Measurements from ENCODE around the gene LTB. TPM values are rescaled to one million over a fixed set of nuclear protein-coding genes. Genes with fewer than 3 reads are reported as not detected.

The LTB gene
- total RNA-seq, 1 donor from 2014 or later: 0.25 TPM

GRCh38 chr6:31614684-31615578 is 32.7 kb upstream of the LTB start, which contains the start of gene AIF1:
AIF1 (plus strand) TSS chr6:31615234; CDS start chr6:31615330, 96 bp downstream.
- peaks cover 6% of the 10 kb centered on the region for H3K4me1 ChIP-seq
- no peaks in the 10 kb centered on the region for H3K27me3 ChIP-seq (ENCODE audit: low read depth)
- no peak for DNase-seq
- H3K4me3 ChIP-seq: peak within 1 kb of the TSS; percentile 44
- TF ChIP-seq CTCF (IDR thresholded peaks at IDR 0.05; ENCODE audit: borderline replicate concordance): no peak
- intact Hi-C loops (cut with micrococcal nuclease): no loop called here
- no peaks in the 10 kb centered on the region for H3K36me3 ChIP-seq
- H3K9me3 ChIP-seq (replicated peaks): no peaks in the 10 kb centered on the region
- H3K27ac ChIP-seq (replicated peaks): peak within 1 kb of the TSS; percentile 42

- no peaks in the 10 kb centered on the region for H3K27me3 ChIP-seq (ENCODE audit: low read depth)
- peaks cover under 1% of the 10 kb centered on the region for H3K4me1 ChIP-seq
- intact Hi-C loops (cut with micrococcal nuclease): no loop called here
- H3K4me3 ChIP-seq: no peak overlapping the region
- H3K9me3 ChIP-seq (replicated peaks): no peaks in the 10 kb centered on the region
- DNase-seq: no peak
- H3K36me3 ChIP-seq: no peaks in the 10 kb centered on the region
- no peak for TF ChIP-seq CTCF (IDR thresholded peaks at IDR 0.05; ENCODE audit: borderline replicate concordance)
- H3K27ac ChIP-seq (replicated peaks): peak overlapping the region; percentile 42
These were observed 31.9 kb upstream of the LTB start for GRCh38 chr6:31614075-31614619.

GRCh38 chr6:31610968-31611367 is 28.7 kb upstream of the LTB start:
- H3K4me3 ChIP-seq: no peak overlapping the region
- H3K27ac ChIP-seq (replicated peaks): no peak overlapping the region
- no peaks in the 10 kb centered on the region for H3K27me3 ChIP-seq (ENCODE audit: low read depth)
- no peak for TF ChIP-seq CTCF (IDR thresholded peaks at IDR 0.05; ENCODE audit: borderline replicate concordance)
- H3K4me1 ChIP-seq: no peaks in the 10 kb centered on the region
- H3K9me3 ChIP-seq (replicated peaks): no peaks in the 10 kb centered on the region
- H3K36me3 ChIP-seq: no peaks in the 10 kb centered on the region
- no peak for DNase-seq
- intact Hi-C loops (cut with micrococcal nuclease): no loop called here

- Histone ChIP-seq H3K36me3 (no peaks in the 10 kb centered on the region), H3K4me1 (no peaks in the 10 kb centered on the region), H3K4me3 (no peak overlapping the region), H3K9me3 (replicated peaks) (no peaks in the 10 kb centered on the region), H3K27me3 (ENCODE audit: low read depth) (no peaks in the 10 kb centered on the region), H3K27ac (replicated peaks) (no peak overlapping the region)
- TF ChIP-seq CTCF (IDR thresholded peaks at IDR 0.05; ENCODE audit: borderline replicate concordance): no peak
- intact Hi-C loops (cut with micrococcal nuclease): no loop called here
- no peak for DNase-seq
These were observed 27.5 kb upstream of the LTB start for GRCh38 chr6:31609519-31610406.

GRCh38 chr6:31607317-31607716 is 25.1 kb upstream of the LTB start:
- Histone ChIP-seq H3K9me3 (replicated peaks) (no peaks in the 10 kb centered on the region), H3K4me1 (no peaks in the 10 kb centered on the region), H3K27me3 (ENCODE audit: low read depth) (no peaks in the 10 kb centered on the region), H3K36me3 (no peaks in the 10 kb centered on the region), H3K27ac (replicated peaks) (no peak overlapping the region), H3K4me3 (no peak overlapping the region)
- intact Hi-C loops (cut with micrococcal nuclease): no loop called here
- no peak for DNase-seq
- TF ChIP-seq CTCF (IDR thresholded peaks at IDR 0.05; ENCODE audit: borderline replicate concordance): no peak

Measured in left ventricle myocardium inferior (tissue), 1 donor.